GM21786 (cell line): ENCODE results near the gene ZNF365.
"Not testable (repeated sequence)": the region's sequence is repeated elsewhere in the genome, so short reads cannot be mapped to it uniquely, and the experiment has no call there.

ENCODE experiments used
- ATAC-seq: cut with Tn5 transposase; IDR thresholded peaks from one replicate; pipeline ENCODE4 v1.9.1; 2021; ENCODE audit not compliant: unreplicated experiment

The ZNF365 gene

GRCh38 chr10:62373995-62374861 is at the start of gene ZNF365:
ZNF365 (plus strand) TSS chr10:62374369; CDS start chr10:62376194, 1,825 bp downstream.
- ATAC-seq, result no peak

GRCh38 chr10:62326176-62326575 is 48.0 kb upstream of the ZNF365 start:
- no peak for ATAC-seq

DNA sequence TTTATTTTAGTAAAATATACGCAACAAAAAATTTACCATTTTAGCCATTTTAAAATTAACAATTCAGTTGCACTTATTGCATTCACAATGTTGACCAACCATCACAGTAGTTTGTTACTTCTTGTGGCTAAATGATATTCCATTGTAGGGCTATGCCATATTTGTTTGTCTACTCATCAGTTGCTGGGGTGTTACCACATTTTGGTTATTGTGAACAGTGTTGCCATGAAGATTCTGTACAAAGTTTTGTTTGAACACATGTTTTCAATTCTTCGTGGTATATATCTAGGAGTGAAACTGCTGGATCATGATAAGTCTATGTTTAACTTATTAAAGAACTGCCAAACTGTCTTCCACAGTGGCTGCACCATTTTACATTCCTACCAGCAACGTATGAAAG is 46.3 kb upstream of the ZNF365 start:
- ATAC-seq, result no peak

GRCh38 chr10:62330213-62330612 is 44.0 kb upstream of the ZNF365 start:
- no peak for ATAC-seq

GRCh38 chr10:62332406-62332805 is 41.8 kb upstream of the ZNF365 start:
- ATAC-seq, result no peak

DNA sequence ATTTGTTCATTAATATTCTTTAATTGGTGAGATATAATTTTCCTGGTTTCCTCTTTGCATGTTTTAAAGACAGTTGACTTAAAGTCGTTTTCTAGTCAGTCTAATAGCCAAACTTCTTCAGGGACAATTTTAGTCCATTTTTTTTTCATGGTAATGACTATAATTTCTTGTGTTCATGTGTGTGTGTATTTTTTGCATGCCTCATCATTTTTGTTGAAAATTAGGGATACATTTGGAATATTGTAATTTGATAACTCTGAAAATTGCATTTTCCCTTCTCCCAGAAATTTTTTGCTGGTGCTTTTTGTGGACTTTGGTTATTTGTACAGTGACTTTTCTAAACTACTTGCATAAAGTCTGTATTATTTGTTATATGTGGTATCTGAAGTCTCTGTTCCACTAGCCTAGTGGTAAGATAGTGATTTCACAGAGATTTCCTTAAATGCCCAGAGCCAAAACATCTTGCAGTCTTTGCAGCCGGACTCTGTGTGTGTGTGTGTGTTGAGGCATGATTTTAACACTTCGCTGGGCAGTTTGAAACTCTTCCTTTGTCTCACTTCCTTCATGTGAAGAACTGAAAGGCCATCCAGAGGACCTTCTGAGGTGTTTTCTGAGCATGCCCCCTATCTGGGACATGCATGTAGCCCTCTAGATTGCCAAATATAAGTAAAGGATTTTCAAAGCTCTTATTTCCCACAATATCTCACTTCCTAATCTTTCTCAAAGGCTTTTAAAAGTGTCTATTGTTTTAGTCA is 40.9 kb upstream of the ZNF365 start:
- no peak for ATAC-seq

GRCh38 chr10:62333988-62334682 is 40.0 kb upstream of the ZNF365 start:
- no peak for ATAC-seq

DNA sequence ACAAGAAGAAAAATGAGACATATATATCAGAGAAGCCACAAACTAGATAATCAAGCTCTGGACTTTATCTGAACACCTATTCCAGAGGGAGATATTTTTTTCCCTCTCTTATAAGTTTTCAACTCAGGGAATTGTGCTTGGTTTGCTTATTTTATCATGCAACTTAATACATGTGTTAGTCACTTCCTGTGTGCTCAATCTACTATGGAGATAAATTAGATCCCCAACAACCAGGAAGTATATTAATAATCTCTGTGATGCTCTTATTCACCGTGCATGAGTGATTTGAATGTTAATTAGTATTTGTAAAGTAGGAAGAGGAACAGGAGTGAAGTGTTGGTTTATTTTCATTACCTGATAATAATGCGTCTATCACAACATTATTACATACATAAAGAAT is 38.8 kb upstream of the ZNF365 start:
- no peak for ATAC-seq

DNA sequence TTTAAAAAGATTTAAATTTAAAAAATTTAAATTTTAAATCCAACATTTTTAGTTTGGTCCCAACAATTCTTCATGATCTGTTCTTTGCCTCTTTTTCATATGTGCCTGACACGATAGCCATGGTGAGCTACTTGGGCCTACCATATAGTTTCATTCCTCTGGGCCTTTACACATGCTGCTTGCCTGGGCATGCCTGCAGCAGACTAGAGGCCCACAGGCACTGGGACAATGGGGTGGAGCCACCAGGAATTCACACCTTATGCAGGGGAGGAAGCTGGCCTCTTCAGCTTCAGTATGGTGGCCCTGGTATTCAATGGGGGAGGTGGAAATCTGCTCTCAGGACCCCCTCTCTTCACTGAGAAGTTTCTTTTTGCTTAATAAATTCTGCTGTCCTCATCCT is 37.8 kb upstream of the ZNF365 start:
- no peak for ATAC-seq

- ATAC-seq, result no peak
Measured at GRCh38 chr10:62341419-62341818, 32.8 kb upstream of the ZNF365 start.

- ATAC-seq, result no peak
Measured at GRCh38 chr10:62343000-62343399, 31.2 kb upstream of the ZNF365 start.

DNA sequence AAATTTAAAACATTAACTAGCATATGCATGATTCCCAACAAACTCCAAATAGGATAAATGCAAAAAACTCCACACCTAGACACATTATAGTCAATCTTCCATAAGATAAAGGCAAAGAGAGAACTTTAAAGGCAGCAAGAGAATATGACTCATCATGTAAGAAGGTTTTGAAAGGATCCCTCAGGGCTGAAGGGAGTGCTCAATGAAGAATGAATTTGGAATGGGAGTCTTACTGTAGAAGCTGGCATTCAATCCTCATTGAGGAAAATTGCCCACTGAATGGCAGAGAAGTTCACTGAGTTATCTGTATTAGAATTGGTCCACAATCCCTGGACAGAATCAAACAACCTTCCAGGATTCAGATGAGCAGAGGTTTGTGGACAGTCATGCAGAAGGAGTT is 26.1 kb upstream of the ZNF365 start:
- no peak for ATAC-seq

DNA sequence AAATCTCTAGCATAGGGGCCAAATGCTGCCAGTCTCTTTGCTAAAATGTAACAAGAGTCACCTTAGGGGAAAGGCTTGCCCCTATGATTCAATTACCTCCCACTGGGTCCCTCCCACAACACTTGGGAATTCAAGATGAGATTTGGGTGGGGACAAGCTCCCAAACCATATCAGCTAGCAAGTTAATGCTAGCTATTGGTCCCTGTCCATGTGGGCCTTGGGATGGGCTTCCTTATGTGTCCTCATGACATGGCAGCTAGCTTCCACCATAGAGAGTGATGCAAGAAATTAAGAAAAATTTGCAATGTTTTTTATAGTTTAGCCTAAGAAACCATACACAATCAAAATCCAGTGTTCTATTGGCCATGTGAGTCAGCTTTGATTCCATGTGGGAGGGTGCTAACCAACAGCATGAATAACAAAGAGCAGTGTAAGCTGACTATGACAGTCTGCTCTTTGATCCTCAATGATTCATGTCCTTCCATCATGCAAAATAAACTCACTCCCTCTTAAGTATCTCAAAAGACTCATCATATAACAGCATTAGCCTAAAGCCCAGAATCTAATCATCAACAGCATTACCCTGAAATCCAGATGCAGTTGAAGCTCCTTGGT is 21.7 kb upstream of the ZNF365 start:
- no peak for ATAC-seq

GRCh38 chr10:62354916-62355315 is 19.3 kb upstream of the ZNF365 start:
- no peak for ATAC-seq

DNA sequence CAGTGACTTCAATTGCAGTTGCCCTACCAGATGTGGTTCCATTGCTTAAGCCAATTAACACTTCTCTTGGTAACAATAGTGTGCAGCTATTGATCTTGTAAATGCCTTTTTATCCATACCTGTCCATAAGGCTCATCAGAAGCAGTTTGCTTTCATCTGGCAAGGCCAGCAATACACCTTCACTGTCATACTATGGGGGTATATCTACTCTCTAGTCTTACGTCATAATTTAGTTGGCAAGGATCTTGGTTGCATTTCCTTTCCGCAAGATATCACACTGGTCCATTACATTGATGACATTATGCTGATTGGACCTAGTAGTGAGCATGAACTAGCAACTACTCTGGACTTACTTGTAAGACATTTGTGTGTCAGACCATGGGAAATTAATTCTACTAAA is 17.7 kb upstream of the ZNF365 start:
- no peak for ATAC-seq

DNA sequence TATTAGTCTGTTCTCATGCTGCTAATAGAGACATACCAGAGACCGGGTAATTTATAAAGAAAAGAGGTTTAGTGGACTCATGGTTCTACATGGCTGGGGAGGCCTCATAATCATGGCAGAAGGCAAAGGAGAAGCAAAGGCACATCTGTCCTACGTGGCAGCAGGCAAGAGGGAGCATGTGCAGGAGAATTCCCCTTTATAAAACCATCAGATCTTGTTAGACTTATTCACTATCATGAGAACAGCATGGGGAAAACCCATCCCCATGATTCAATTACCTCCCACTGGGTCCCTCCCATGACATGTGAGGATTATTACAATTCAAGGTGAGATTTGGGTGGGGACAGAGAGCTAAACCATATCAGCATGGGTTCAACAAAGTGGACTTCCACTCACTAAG is 16.0 kb upstream of the ZNF365 start:
- not testable (repeated sequence) for ATAC-seq

- ATAC-seq, result no peak
Measured at GRCh38 chr10:62373639-62373994, 552 bp upstream of the ZNF365 start.

- ATAC-seq, result no peak
Measured at GRCh38 chr10:62374862-62375710, 917 bp downstream of the ZNF365 start.

- ATAC-seq, result no peak
Measured at GRCh38 chr10:62376071-62377025, 2.2 kb downstream of the ZNF365 start.
